Uterus (tissue), 4 donors: ENCODE measurements around the gene ZGLP1. TPM values are rescaled to one million over a fixed set of nuclear protein-coding genes. Genes with fewer than 3 reads are reported as not detected.

Source experiments
- DNase-seq, 2 donors: peaks; one replicate each; pipeline ENCODE4 v3.0.0-alpha.2; 2019 to 2020
- H3K27ac ChIP-seq, 2 donors: fragments of 200-600 bp; sonication (generic); 1 replicate in 1 of 2; 2 replicates in 1 of 2; pipeline ENCODE4 v1.5.1; 2016 to 2018
- H3K27me3 ChIP-seq, 2 donors: fragments of 200-600 bp; sonication (generic); one replicate each; pipeline ENCODE4 v1.5.1; 2018 to 2019; ENCODE audit warnings: control low read depth in 1 of 2
- H3K36me3 ChIP-seq, 2 donors: fragments of 200-600 bp; sonication (generic); one replicate each; pipeline ENCODE4 v1.5.1; 2019; ENCODE audit warnings: control low read depth in 1 of 2
- H3K4me1 ChIP-seq, 2 donors: fragments of 200-600 bp; sonication (generic); one replicate each; pipeline ENCODE4 v1.5.1; 2018 to 2019; ENCODE audit warnings: control low read depth in 1 of 2
- H3K4me3 ChIP-seq, 2 donors: fragments of 200-600 bp; sonication (generic); 1 replicate in 1 of 2; 2 replicates in 1 of 2; pipeline ENCODE4 v1.5.1; 2018 to 2019; ENCODE audit warnings: mild to moderate bottlenecking in 1 of 2
- H3K9me3 ChIP-seq, 2 donors: fragments of 200-600 bp; sonication (generic); one replicate each; pipeline ENCODE4 v1.5.1; 2019; ENCODE audit warnings: control low read depth in 1 of 2
- CTCF ChIP-seq, 4 experiments: fragments of 200-600 bp in 2 of 4; fragments of 450-650 bp in 2 of 4; sonication (generic) in 2 of 4; IDR thresholded peaks; one replicate each; pipeline ENCODE4 v1.5.1; 2016 to 2019; ENCODE audit warnings: antibody characterized with exemption in 4 of 4, mild to moderate bottlenecking in 2 of 4, moderate library complexity in 1 of 4
- POLR2A ChIP-seq, 2 donors: fragments of 450-650 bp; IDR thresholded peaks; one replicate each; pipeline ENCODE4 v1.6.1; 2016; ENCODE audit warnings: antibody characterized with exemption in 2 of 2, mild to moderate bottlenecking in 1 of 2, moderate library complexity in 1 of 2
- intact Hi-C: fragments of 100-400 bp; cut with DNase I; formaldehyde crosslinking; loops from one replicate; pipeline ENCODE4 v1.15.1; 2023; ENCODE audit warnings: low total_unique reads
- total RNA-seq, 4 donors: library from RNA; depleted of rRNA in 3 of 4; stranded (reverse); fragments of >200 nt in 3 of 4; gene quantifications; one replicate each; pipeline versions ENCODE4 v1.1.0 to v1.2.4, GENCODE V29; 2014 to 2023
- donor health status: DM: yes; HTN: yes; CAD: no.

The ZGLP1 gene
- total RNA-seq, 4 donors from 2014 or later, result 1.0 to 2.5 TPM; not detected in 2

GRCh38 chr19:10317045-10317856 lies 7.6 kb upstream of the ZGLP1 start:
- H3K27me3 ChIP-seq, result no peaks in the 10 kb centered on the region
- no peaks in the 10 kb centered on the region for H3K36me3 ChIP-seq
- H3K4me3 ChIP-seq, result no peak overlapping the region

GRCh38 chr19:10316229-10317044 lies 6.8 kb upstream of the ZGLP1 start:
- Histone ChIP-seq H3K4me3 (no peak overlapping the region), H3K27me3 (no peaks in the 10 kb centered on the region), H3K4me1 (peaks cover 0 to 9% of the 10 kb centered on the region in 2 donors), H3K9me3 (no peaks in the 10 kb centered on the region), H3K27ac (peak overlapping the region in 1 of 2 donors; percentile 15), H3K36me3 (no peaks in the 10 kb centered on the region)
- TF ChIP-seq POLR2A (IDR thresholded peaks at IDR 0.05) (no peak), CTCF (IDR thresholded peaks at IDR 0.05) (no peak)
- intact Hi-C loops, result no loop called here
- DNase-seq, result no peak

More at GRCh38 chr19:10317045-10317856, 7.6 kb upstream of the ZGLP1 start:
- H3K9me3 ChIP-seq, result no peaks in the 10 kb centered on the region
- DNase-seq, result no peak
- no peak overlapping the region for H3K27ac ChIP-seq
- intact Hi-C loops, result no loop called here
- H3K4me1 ChIP-seq, result peaks cover 0 to 9% of the 10 kb centered on the region in 2 donors
- TF ChIP-seq POLR2A (IDR thresholded peaks at IDR 0.05) (no peak), CTCF (IDR thresholded peaks at IDR 0.05) (no peak)

- peak; percentile 78 to 85 for DNase-seq
- peak within 1 kb of the TSS; percentile 15 to 71 for H3K27ac ChIP-seq
- intact Hi-C loops, result no loop called here
- peak within 1 kb of the TSS; percentile 73 to 85 for H3K4me3 ChIP-seq
- H3K9me3 ChIP-seq, result no peaks in the 10 kb centered on the region
- no peaks in the 10 kb centered on the region for H3K27me3 ChIP-seq
- TF ChIP-seq CTCF (IDR thresholded peaks at IDR 0.05) (no peak), POLR2A (IDR thresholded peaks at IDR 0.05) (no peak)
- H3K36me3 ChIP-seq, result no peaks in the 10 kb centered on the region
- H3K4me1 ChIP-seq, result peaks cover 0 to 9% of the 10 kb centered on the region in 2 donors
Observed at GRCh38 chr19:10315335-10316214, 6.0 kb upstream of the ZGLP1 start, which contains the start of gene FDX2. FDX2 (minus strand) TSS chr19:10316015; CDS start chr19:10315996, 19 bp downstream.

GRCh38 chr19:10306327-10306726 lies 3.3 kb downstream of the ZGLP1 start:
- no peaks in the 10 kb centered on the region for H3K27me3 ChIP-seq
- intact Hi-C loops, result no loop called here
- no peak overlapping the region for H3K4me3 ChIP-seq
- no peak for DNase-seq
- H3K27ac ChIP-seq, result no peak overlapping the region
- no peaks in the 10 kb centered on the region for H3K9me3 ChIP-seq
- H3K4me1 ChIP-seq, result no peaks in the 10 kb centered on the region
- TF ChIP-seq POLR2A (IDR thresholded peaks at IDR 0.05), result no peak
- TF ChIP-seq CTCF (IDR thresholded peaks at IDR 0.05), result no peak
- H3K36me3 ChIP-seq, result no peaks in the 10 kb centered on the region
